Measurements from ENCODE around the gene SNRPA1.

DNA sequence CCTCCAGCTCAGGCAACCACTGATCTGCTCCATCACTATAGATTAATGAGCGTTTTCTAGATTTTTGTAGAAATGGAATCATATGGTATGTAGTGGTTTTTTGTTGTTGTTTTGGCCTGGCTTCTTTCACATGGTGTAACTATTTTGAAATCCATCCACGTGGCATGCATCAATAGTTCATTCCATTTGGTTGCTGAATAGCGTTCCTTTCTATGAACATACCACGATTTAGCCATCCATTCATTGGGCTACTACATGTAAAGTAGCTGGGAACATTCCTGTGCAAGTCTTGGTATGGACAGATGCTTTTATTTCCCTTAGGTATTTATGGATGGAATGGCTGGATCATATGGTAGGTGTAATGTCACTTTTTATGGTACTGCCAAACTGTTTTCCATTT is 32.5 kb downstream of the SNRPA1 start:
- TF ChIP-seq POLR2A (IDR thresholded peaks at IDR 0.05), result no peak
- TF ChIP-seq, protein P1, sequence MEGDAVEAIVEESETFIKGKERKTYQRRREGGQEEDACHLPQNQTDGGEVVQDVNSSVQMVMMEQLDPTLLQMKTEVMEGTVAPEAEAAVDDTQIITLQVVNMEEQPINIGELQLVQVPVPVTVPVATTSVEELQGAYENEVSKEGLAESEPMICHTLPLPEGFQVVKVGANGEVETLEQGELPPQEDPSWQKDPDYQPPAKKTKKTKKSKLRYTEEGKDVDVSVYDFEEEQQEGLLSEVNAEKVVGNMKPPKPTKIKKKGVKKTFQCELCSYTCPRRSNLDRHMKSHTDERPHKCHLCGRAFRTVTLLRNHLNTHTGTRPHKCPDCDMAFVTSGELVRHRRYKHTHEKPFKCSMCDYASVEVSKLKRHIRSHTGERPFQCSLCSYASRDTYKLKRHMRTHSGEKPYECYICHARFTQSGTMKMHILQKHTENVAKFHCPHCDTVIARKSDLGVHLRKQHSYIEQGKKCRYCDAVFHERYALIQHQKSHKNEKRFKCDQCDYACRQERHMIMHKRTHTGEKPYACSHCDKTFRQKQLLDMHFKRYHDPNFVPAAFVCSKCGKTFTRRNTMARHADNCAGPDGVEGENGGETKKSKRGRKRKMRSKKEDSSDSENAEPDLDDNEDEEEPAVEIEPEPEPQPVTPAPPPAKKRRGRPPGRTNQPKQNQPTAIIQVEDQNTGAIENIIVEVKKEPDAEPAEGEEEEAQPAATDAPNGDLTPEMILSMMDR (IDR thresholded peaks at IDR 0.05), result no peak
- TF ChIP-seq EP300 (IDR thresholded peaks at IDR 0.05), result no peak
- no peak for TF ChIP-seq POLR2AphosphoS5 (IDR thresholded peaks at IDR 0.05)

Data from sigmoid colon (tissue), 4 donors.